ENCODE measurements around the gene AGAP1. TPM values are rescaled to one million over a fixed set of nuclear protein-coding genes. Genes with fewer than 3 reads are reported as not detected.

The AGAP1 gene
- total and polyA plus RNA-seq, 4 donors, result 2.0 to 8.5 (median 5.4) TPM

DNA sequence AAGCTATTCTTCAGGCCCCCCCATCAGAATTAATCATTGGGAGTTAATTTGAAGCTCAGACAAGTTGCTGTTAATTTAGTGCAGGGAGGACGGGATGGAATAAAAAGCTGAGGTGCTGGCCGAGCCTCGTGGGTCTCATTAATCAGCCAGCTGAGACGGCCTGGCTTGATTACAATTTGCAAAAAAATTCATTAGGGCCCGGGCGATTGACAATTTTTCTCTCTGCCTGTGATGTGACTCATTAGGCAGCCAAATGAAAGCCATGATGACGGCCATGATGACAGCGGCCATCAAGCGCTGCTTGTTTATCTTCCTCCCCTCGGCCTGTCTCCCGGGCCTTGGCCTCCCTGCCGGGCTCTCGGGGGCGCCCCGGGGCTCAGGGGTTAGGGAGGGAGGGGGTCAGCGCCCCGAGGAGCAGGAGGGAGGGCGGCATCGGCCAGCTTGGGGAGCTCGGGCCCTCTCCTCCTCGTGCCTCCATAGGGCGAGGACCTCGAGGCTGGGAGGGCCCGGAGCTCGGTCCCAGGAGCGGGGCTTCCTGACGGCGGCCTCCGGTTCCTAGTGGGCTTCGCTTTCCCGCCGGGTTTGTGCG lies 669.1 kb downstream of the AGAP1 start:
- H3K4me1 ChIP-seq (ENCODE audit: control insufficient read depth in 4 of 4, insufficient read depth in 4 of 4, low read length in 3 of 4), result peaks cover 22 to 39% (median 25%) of the 10 kb centered on the region in 4 donors
- no peak overlapping the region for H3K27ac ChIP-seq (ENCODE audit: low read depth in 1 of 2, low read length in 2 of 2)
- no peak for DNase-seq (ENCODE audit: low spot score)
- no peaks in the 10 kb centered on the region for H3K9me3 ChIP-seq (ENCODE audit: control insufficient read depth in 4 of 4, low read length in 3 of 4)
- no peak for TF ChIP-seq RXRA (IDR thresholded peaks at IDR 0.05)
- H3K9ac ChIP-seq (ENCODE audit: low read depth in 1 of 2, low read length in 2 of 2), result no peak overlapping the region
- WGBS, result 10% methylated on average over 33 of the region's 33 CpGs
- peak overlapping the region in 1 of 3 donors; percentile 8 for H3K4me3 ChIP-seq (ENCODE audit: low read depth in 1 of 3, low read length in 3 of 3)
- peaks cover 0 to 38% (median 12%) of the 10 kb centered on the region in 4 donors for H3K27me3 ChIP-seq (ENCODE audit: control insufficient read depth in 4 of 4, insufficient read depth in 4 of 4, low read length in 3 of 4)
- H3K36me3 ChIP-seq (ENCODE audit: control insufficient read depth in 4 of 4, insufficient read depth in 3 of 4, low read depth in 1 of 4, low read length in 3 of 4), result peaks cover 0 to 1% (median 0%) of the 10 kb centered on the region in 4 donors

DNA sequence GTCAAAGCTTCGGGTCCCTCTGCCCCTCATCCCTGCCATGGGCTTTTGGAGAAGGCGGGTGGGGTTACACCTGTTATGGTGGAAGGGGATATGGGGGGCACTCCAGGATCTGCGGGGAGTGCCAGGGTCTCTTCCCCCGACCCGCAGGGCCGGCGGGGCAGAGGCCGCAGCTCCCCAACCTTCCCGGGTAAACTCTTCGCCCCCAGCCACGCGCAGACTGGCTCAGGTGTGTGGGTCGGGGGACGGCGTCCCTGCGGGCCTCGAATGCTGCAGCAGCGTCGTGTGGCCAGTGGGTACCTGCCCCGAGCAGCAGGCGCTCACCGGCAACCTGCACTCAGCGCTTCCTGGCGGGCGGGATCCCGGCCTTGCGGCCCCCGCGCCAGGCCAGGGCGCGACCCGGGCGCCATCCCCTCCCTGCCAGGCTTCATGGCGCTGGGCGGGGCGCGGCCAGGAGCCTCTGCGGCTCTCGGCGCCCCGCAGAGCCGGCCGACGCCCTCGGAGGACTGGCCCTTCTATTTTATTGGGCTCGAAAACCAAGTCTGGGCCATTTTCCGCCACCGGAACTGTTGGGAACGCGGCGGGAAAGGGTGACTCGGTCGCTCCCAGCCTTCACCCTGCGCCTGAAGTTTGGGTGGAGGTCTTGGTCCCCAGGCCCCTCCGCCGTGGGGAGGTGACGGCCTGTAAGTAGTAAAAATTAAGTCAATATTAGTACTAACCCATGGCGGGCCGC lies 669.8 kb downstream of the AGAP1 start:
- DNase-seq (ENCODE audit: low spot score), result no peak
- Histone ChIP-seq H3K36me3 (ENCODE audit: control insufficient read depth in 4 of 4, insufficient read depth in 3 of 4, low read depth in 1 of 4, low read length in 3 of 4) (peaks cover 0 to 1% (median 0%) of the 10 kb centered on the region in 4 donors), H3K27me3 (ENCODE audit: control insufficient read depth in 4 of 4, insufficient read depth in 4 of 4, low read length in 3 of 4) (peaks cover 0 to 44% (median 10%) of the 10 kb centered on the region in 4 donors), H3K9ac (ENCODE audit: low read depth in 1 of 2, low read length in 2 of 2) (no peak overlapping the region), H3K4me3 (ENCODE audit: low read depth in 1 of 3, low read length in 3 of 3) (peak overlapping the region in 1 of 3 donors; percentile 25), H3K27ac (ENCODE audit: low read depth in 1 of 2, low read length in 2 of 2) (no peak overlapping the region), H3K4me1 (ENCODE audit: control insufficient read depth in 4 of 4, insufficient read depth in 4 of 4, low read length in 3 of 4) (peaks cover 22 to 45% (median 28%) of the 10 kb centered on the region in 4 donors), H3K9me3 (ENCODE audit: control insufficient read depth in 4 of 4, low read length in 3 of 4) (no peaks in the 10 kb centered on the region)
- TF ChIP-seq NR2F2 (IDR thresholded peaks at IDR 0.05) (no peak), FOXA1 (IDR thresholded peaks at IDR 0.05) (no peak), FOXA2 (IDR thresholded peaks at IDR 0.05) (no peak), HNF4A (conservative IDR thresholded peaks at IDR 0.05) (no peak), RAD21 (IDR thresholded peaks at IDR 0.05) (no peak), RXRA (IDR thresholded peaks at IDR 0.05) (no peak), HNF4G (IDR thresholded peaks at IDR 0.05) (no peak), GABPA (IDR thresholded peaks at IDR 0.05 in 1 of 2, conservative IDR thresholded peaks at IDR 0.05 in 1 of 2) (no peak), EGR1 (IDR thresholded peaks at IDR 0.05; ENCODE audit: low read depth in 2 of 2) (no peak), TAF1 (conservative IDR thresholded peaks at IDR 0.05) (no peak), SP1 (IDR thresholded peaks at IDR 0.05) (no peak)
- TF ChIP-seq, protein P1, sequence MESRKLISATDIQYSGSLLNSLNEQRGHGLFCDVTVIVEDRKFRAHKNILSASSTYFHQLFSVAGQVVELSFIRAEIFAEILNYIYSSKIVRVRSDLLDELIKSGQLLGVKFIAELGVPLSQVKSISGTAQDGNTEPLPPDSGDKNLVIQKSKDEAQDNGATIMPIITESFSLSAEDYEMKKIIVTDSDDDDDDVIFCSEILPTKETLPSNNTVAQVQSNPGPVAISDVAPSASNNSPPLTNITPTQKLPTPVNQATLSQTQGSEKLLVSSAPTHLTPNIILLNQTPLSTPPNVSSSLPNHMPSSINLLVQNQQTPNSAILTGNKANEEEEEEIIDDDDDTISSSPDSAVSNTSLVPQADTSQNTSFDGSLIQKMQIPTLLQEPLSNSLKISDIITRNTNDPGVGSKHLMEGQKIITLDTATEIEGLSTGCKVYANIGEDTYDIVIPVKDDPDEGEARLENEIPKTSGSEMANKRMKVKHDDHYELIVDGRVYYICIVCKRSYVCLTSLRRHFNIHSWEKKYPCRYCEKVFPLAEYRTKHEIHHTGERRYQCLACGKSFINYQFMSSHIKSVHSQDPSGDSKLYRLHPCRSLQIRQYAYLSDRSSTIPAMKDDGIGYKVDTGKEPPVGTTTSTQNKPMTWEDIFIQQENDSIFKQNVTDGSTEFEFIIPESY (IDR thresholded peaks at IDR 0.05), result no peak
- TF ChIP-seq, protein P2, sequence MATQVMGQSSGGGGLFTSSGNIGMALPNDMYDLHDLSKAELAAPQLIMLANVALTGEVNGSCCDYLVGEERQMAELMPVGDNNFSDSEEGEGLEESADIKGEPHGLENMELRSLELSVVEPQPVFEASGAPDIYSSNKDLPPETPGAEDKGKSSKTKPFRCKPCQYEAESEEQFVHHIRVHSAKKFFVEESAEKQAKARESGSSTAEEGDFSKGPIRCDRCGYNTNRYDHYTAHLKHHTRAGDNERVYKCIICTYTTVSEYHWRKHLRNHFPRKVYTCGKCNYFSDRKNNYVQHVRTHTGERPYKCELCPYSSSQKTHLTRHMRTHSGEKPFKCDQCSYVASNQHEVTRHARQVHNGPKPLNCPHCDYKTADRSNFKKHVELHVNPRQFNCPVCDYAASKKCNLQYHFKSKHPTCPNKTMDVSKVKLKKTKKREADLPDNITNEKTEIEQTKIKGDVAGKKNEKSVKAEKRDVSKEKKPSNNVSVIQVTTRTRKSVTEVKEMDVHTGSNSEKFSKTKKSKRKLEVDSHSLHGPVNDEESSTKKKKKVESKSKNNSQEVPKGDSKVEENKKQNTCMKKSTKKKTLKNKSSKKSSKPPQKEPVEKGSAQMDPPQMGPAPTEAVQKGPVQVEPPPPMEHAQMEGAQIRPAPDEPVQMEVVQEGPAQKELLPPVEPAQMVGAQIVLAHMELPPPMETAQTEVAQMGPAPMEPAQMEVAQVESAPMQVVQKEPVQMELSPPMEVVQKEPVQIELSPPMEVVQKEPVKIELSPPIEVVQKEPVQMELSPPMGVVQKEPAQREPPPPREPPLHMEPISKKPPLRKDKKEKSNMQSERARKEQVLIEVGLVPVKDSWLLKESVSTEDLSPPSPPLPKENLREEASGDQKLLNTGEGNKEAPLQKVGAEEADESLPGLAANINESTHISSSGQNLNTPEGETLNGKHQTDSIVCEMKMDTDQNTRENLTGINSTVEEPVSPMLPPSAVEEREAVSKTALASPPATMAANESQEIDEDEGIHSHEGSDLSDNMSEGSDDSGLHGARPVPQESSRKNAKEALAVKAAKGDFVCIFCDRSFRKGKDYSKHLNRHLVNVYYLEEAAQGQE (IDR thresholded peaks at IDR 0.05), result no peak
- TF ChIP-seq, protein P3, sequence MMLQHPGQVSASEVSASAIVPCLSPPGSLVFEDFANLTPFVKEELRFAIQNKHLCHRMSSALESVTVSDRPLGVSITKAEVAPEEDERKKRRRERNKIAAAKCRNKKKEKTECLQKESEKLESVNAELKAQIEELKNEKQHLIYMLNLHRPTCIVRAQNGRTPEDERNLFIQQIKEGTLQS (IDR thresholded peaks at IDR 0.05), result no peak
- TF ChIP-seq, protein P4, sequence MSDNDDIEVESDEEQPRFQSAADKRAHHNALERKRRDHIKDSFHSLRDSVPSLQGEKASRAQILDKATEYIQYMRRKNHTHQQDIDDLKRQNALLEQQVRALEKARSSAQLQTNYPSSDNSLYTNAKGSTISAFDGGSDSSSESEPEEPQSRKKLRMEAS (IDR thresholded peaks at IDR 0.05), result no peak
- TF ChIP-seq, protein P5, sequence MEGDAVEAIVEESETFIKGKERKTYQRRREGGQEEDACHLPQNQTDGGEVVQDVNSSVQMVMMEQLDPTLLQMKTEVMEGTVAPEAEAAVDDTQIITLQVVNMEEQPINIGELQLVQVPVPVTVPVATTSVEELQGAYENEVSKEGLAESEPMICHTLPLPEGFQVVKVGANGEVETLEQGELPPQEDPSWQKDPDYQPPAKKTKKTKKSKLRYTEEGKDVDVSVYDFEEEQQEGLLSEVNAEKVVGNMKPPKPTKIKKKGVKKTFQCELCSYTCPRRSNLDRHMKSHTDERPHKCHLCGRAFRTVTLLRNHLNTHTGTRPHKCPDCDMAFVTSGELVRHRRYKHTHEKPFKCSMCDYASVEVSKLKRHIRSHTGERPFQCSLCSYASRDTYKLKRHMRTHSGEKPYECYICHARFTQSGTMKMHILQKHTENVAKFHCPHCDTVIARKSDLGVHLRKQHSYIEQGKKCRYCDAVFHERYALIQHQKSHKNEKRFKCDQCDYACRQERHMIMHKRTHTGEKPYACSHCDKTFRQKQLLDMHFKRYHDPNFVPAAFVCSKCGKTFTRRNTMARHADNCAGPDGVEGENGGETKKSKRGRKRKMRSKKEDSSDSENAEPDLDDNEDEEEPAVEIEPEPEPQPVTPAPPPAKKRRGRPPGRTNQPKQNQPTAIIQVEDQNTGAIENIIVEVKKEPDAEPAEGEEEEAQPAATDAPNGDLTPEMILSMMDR (IDR thresholded peaks at IDR 0.05; ENCODE audit: low read depth, low read length, missing input control), result no peak
- WGBS, result 5% methylated on average over 59 of the region's 59 CpGs

Measured in liver (tissue), 9 donors.